K562 (cell line): Measurements from ENCODE around the gene GPR15LG. TPM values are rescaled to one million over a fixed set of nuclear protein-coding genes. Genes with fewer than 3 reads are reported as not detected.

Experiments
- KLF16 ChIP-seq: IDR thresholded peaks from 2 replicates; pipeline ENCODE4 v1.6.1; 2016; ENCODE audit warnings: antibody characterized with exemption
- RREB1 ChIP-seq: fragments of 250-450 bp; sonication (Bioruptor Pico); IDR thresholded peaks from 2 replicates; pipeline ENCODE4 v1.4.0; 2020
- SLC30A9 ChIP-seq: fragments of 250-450 bp; sonication (Bioruptor Pico); IDR thresholded peaks from 2 replicates; pipeline ENCODE4 v1.8.0; 2022; ENCODE audit warnings: mild to moderate bottlenecking, moderate library complexity
- TEAD4 ChIP-seq, 2 experiments: sonication (generic) in 1 of 2; formaldehyde crosslinking in 1 of 2; IDR thresholded peaks; 2 replicates each; pipeline versions ENCODE4 v1.6.1 to v1.8.0; 2012 to 2022; ENCODE audit warnings: borderline replicate concordance in 1 of 2, inconsistent platforms in 1 of 2, low read length in 1 of 2, mild to moderate bottlenecking in 1 of 2, missing genetic modification reagents in 1 of 2
- THRA ChIP-seq: fragments of 450-650 bp; IDR thresholded peaks from 2 replicates; pipeline ENCODE4 v1.6.1; 2017; ENCODE audit warnings: mild to moderate bottlenecking, moderate library complexity
- ZBTB17 ChIP-seq: fragments of 450-650 bp; formaldehyde crosslinking; IDR thresholded peaks from 2 replicates; pipeline ENCODE4 v1.4.0; 2020; ENCODE audit warnings: mild to moderate bottlenecking
- ZBTB40 ChIP-seq, 2 experiments: fragments of 450-650 bp in 1 of 2; sonication (generic) in 1 of 2; formaldehyde crosslinking in 1 of 2; IDR thresholded peaks; 2 replicates each; pipeline versions ENCODE4 v1.7.1 to v1.9.0; 2016 to 2022; ENCODE audit warnings: inconsistent platforms in 1 of 2, mild to moderate bottlenecking in 1 of 2, missing genetic modification reagents in 1 of 2
- ZNF184 ChIP-seq: sonication (generic); formaldehyde crosslinking; IDR thresholded peaks from 2 replicates; pipeline ENCODE4 v1.5.0; 2020; ENCODE audit warnings: missing genetic modification reagents
- polyA plus RNA-seq, 8 experiments: library from polyadenylated mRNA; depleted of rRNA in 4 of 8; stranded (reverse) in 5 of 8; unstranded in 3 of 8; fragments of >200 nt; fragmentation: Nextera tagmentation in 2 of 8; fragmentation: Illumina TruSeq in 1 of 8; extraction: Ambion mirVana in 2 of 8; extraction: Trizol in 1 of 8; gene quantifications; 2 replicates each; pipeline versions ENCODE4 v1.2.1 to v1.2.3, GENCODE V29; 2011 to 2014; ENCODE audit warnings: inconsistent platforms in 1 of 8, missing spikeins in 1 of 8
- total RNA-seq, 7 experiments: library from RNA; depleted of rRNA in 6 of 7; stranded (reverse); fragments of >200 nt in 6 of 7; fragmentation: Illumina TruSeq in 2 of 7; extraction: Trizol in 2 of 7; gene quantifications; 2 replicates each; pipeline versions ENCODE4 v1.2.1 to v1.2.3, GENCODE V29; 2011 to 2021; ENCODE audit warnings: low replicate concordance in 1 of 7

Gene GPR15LG
- total and polyA plus RNA-seq, 9 of the 15 experiments (the other 6 are each of a cell fraction or from before 2014, with no cell fraction given), result 0.51 TPM; not detected in 8

GRCh38 chr10:84139126-84140035 is 34.2 kb upstream of the GPR15LG start, which contains the start of gene GHITM (continued):
- TF ChIP-seq RREB1 (CRISPR knock-in tag), result peak; percentile 86; the same call in 1 of the 2 replicates
- no peak for TF ChIP-seq SLC30A9 (CRISPR knock-in tag)
- no peak for TF ChIP-seq THRA
- TF ChIP-seq KLF16, result no peak
- TF ChIP-seq ZBTB40 (IDR thresholded peaks at IDR 0.05), result peak; percentile 93
- peak; percentile 53; the same call in 1 of the 2 replicates for TF ChIP-seq ZBTB40 (CRISPR knock-in tag; IDR thresholded peaks at IDR 0.05)
- TF ChIP-seq TEAD4 (IDR thresholded peaks at IDR 0.05; ENCODE audit: low read length), result no peak; the same call in 1 of the 2 replicates
- TF ChIP-seq TEAD4 (CRISPR knock-in tag; IDR thresholded peaks at IDR 0.05; ENCODE audit: borderline replicate concordance), result no peak
- TF ChIP-seq ZNF184, result no peak
- 0 out of 2 replicates have a peak, but pooled peaks have one; percentile 56 for TF ChIP-seq ZBTB17 (CRISPR knock-in tag)
